Kidney capillary endothelial cell (primary cell): ENCODE results near the gene NUTM2E.
"Not testable (repeated sequence)": the region's sequence is repeated elsewhere in the genome, so short reads cannot be mapped to it uniquely, and the experiment has no call there.

ENCODE experiments used
- DNase-seq: peaks from one replicate; pipeline ENCODE4 v3.0.0-alpha.2; 2018; ENCODE audit warnings: low spot score

NUTM2E gene

GRCh38 chr10:79866903-79867551 is 40.5 kb downstream of the NUTM2E start:
- DNase-seq = not testable (repeated sequence)

- DNase-seq = not testable (repeated sequence)
These were observed 41.5 kb downstream of the NUTM2E start for GRCh38 chr10:79868023-79868422.

GRCh38 chr10:79869439-79870097 is 43.0 kb downstream of the NUTM2E start:
- DNase-seq = not testable (repeated sequence)

- DNase-seq = not testable (repeated sequence)
These were observed 45.2 kb downstream of the NUTM2E start for GRCh38 chr10:79871729-79872128.
